Karpas-422 (cell line): ENCODE results near the gene HRH4. TPM values are rescaled to one million over a fixed set of nuclear protein-coding genes. Genes with fewer than 3 reads are reported as not detected.

Experiments
- DNase-seq: peaks from one replicate; pipeline ENCODE4 v3.0.0-alpha.2; 2015
- H2AFZ ChIP-seq: fragments of 200-600 bp; sonication (generic); 2 replicates; pipeline ENCODE4 v1.6.1; 2014; ENCODE audit warnings: antibody characterized with exemption, low read length, mixed read lengths
- H3K27ac ChIP-seq: fragments of 200-600 bp; sonication (generic); 2 replicates; pipeline ENCODE4 v1.5.1; 2014; ENCODE audit warnings: mild to moderate bottlenecking, low read length, moderate library complexity
- H3K27me3 ChIP-seq: fragments of 200-600 bp; sonication (generic); 2 replicates; pipeline ENCODE4 v1.6.1; 2014; ENCODE audit warnings: low read length, mixed read lengths
- H3K36me3 ChIP-seq: fragments of 200-600 bp; sonication (generic); 2 replicates; pipeline ENCODE4 v1.6.1; 2014; ENCODE audit warnings: low read length, mixed read lengths; ENCODE audit not compliant: insufficient read depth
- H3K4me1 ChIP-seq: fragments of 200-600 bp; sonication (generic); 2 replicates; pipeline ENCODE4 v1.6.1; 2014; ENCODE audit warnings: mild to moderate bottlenecking, low read length, mixed read lengths
- H3K4me2 ChIP-seq: fragments of 200-600 bp; sonication (generic); 2 replicates; pipeline ENCODE4 v1.6.1; 2014; ENCODE audit warnings: low read length, low read depth, mild to moderate bottlenecking; ENCODE audit not compliant: poor library complexity, severe bottlenecking
- H3K4me3 ChIP-seq: fragments of 200-600 bp; sonication (generic); 2 replicates; pipeline ENCODE4 v1.5.1; 2014; ENCODE audit warnings: mild to moderate bottlenecking, antibody characterized with exemption, low read length, mixed read lengths
- H3K79me2 ChIP-seq: fragments of 200-600 bp; sonication (generic); 2 replicates; pipeline ENCODE4 v1.6.1; 2014; ENCODE audit warnings: mild to moderate bottlenecking, low read length, mixed read lengths
- H3K9ac ChIP-seq: fragments of 200-600 bp; sonication (generic); 2 replicates; pipeline ENCODE4 v1.6.0; 2014; ENCODE audit warnings: low read length
- H3K9me2 ChIP-seq: fragments of 200-600 bp; sonication (generic), shearing (Covaris generic); replicated peaks from 2 replicates; pipeline ENCODE4 v1.6.0; 2014; ENCODE audit warnings: mild to moderate bottlenecking, low read length, moderate library complexity; ENCODE audit not compliant: insufficient read depth
- H3K9me3 ChIP-seq: fragments of 300-700, 200-600 bp; sonication (generic); 2 replicates; pipeline ENCODE4 v1.6.1; 2014; ENCODE audit warnings: low read length, mixed read lengths
- H4K20me1 ChIP-seq: fragments of 200-600 bp; sonication (generic); 2 replicates; pipeline ENCODE4 v1.6.1; 2014; ENCODE audit warnings: mild to moderate bottlenecking, antibody characterized with exemption, low read length, low read depth; ENCODE audit not compliant: insufficient read depth
- total RNA-seq: library from RNA; depleted of rRNA; stranded (reverse); fragments of >200 nt; shearing (Covaris generic); gene quantifications from 2 replicates; pipeline ENCODE4 v1.2.3, GENCODE V29; 2014; ENCODE audit warnings: low replicate concordance

Gene HRH4
- total RNA-seq, 1 experiment from 2014 or later = 0.15 TPM

DNA sequence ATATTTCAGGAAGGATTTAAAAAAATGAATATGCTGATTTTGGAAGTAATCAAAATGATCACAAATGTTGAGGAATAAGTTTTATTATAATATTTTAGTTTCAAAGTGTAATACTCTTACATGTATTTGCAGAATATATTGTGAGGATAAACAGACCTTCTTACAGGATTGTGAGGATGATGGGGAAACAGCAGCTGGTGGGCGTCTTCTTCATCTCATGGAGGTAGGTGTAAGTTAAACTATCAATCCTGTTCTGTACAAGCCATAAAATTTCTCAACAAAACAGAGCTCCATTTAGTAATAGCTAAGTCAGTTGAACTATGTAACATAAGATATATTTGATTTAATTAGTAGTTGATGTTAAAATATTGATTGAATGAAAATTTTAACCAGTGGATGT lies 12.5 kb upstream of the HRH4 start:
- Histone ChIP-seq H3K27ac (no peak overlapping the region), H3K79me2 (no peaks in the 10 kb centered on the region), H3K9me2 (no peaks in the 10 kb centered on the region), H3K9me3 (no peaks in the 10 kb centered on the region), H3K36me3 (peaks cover 54% of the 10 kb centered on the region), H3K4me2 (no peak overlapping the region), H3K9ac (no peak overlapping the region), H3K4me3 (no peak overlapping the region), H2AFZ (no peak overlapping the region), H3K4me1 (peaks cover 9% of the 10 kb centered on the region; the same call in 1 of the 2 replicates), H3K27me3 (no peaks in the 10 kb centered on the region), H4K20me1 (no peaks in the 10 kb centered on the region)
- DNase-seq = no peak

- Histone ChIP-seq H3K36me3 (no peaks in the 10 kb centered on the region), H3K9me3 (no peaks in the 10 kb centered on the region)
- no peak for DNase-seq
Measured at GRCh38 chr18:24456549-24456948, 3.9 kb upstream of the HRH4 start.

DNA sequence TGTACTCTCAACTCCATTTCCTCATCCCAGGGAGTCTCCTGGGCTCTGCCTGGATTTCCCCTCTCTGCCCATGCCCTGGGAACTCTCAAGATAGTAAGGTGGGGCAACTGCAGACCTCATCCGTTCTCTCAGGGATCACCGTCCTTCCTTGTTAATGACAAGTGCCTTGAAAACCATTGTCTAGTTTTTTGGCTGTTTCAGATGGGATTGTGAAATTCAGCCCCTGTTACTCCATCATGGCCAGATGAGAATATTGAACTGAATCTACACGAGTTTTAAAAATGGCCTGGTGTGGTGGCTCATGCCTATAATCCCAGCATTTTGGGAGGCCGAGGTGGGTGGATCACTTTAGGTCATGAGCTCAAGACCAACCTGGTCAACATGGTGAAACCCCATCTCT lies 665 bp upstream of the HRH4 start:
- no peaks in the 10 kb centered on the region for H3K4me1 ChIP-seq
- no peaks in the 10 kb centered on the region for H3K27me3 ChIP-seq
- no peak for DNase-seq
- H3K9ac ChIP-seq = no peak overlapping the region
- H3K9me2 ChIP-seq = no peaks in the 10 kb centered on the region
- no peak overlapping the region for H2AFZ ChIP-seq
- no peak overlapping the region for H3K27ac ChIP-seq
- no peak overlapping the region for H3K4me3 ChIP-seq
- no peaks in the 10 kb centered on the region for H3K36me3 ChIP-seq
- no peaks in the 10 kb centered on the region for H3K9me3 ChIP-seq
- H3K79me2 ChIP-seq = no peaks in the 10 kb centered on the region
- H4K20me1 ChIP-seq = no peaks in the 10 kb centered on the region
- no peak overlapping the region for H3K4me2 ChIP-seq

More at GRCh38 chr18:24456549-24456948, 3.9 kb upstream of the HRH4 start:
- H3K9me2 ChIP-seq = no peaks in the 10 kb centered on the region
- no peak overlapping the region for H3K27ac ChIP-seq
- no peaks in the 10 kb centered on the region for H4K20me1 ChIP-seq
- H3K4me1 ChIP-seq = no peaks in the 10 kb centered on the region
- H3K4me2 ChIP-seq = no peak overlapping the region
- no peaks in the 10 kb centered on the region for H3K27me3 ChIP-seq
- no peak overlapping the region for H3K9ac ChIP-seq
- no peaks in the 10 kb centered on the region for H3K79me2 ChIP-seq
- no peak overlapping the region for H3K4me3 ChIP-seq
- no peak overlapping the region for H2AFZ ChIP-seq

DNA sequence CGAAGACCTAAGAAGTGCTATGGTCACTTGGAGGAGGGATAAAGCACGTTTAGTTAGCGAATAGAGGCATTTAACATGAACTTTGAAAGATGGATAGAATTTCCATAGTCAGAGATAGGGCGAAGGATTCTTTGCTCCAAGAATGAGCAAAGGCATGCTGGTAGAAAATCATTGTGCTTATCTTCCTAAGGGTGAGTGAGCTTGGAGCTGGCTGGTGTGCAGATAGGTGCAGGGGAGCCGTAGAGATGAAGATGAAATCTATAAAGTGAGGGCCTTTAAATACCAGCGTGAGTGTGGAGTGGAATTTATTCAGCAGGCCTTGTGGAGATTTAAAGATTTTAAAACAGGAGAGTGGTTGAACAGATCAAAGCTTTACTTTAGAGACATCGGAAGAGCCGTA lies 1.6 kb downstream of the HRH4 start:
- Histone ChIP-seq H3K4me3 (no peak overlapping the region), H2AFZ (no peak overlapping the region), H3K9me3 (no peaks in the 10 kb centered on the region)

DNA sequence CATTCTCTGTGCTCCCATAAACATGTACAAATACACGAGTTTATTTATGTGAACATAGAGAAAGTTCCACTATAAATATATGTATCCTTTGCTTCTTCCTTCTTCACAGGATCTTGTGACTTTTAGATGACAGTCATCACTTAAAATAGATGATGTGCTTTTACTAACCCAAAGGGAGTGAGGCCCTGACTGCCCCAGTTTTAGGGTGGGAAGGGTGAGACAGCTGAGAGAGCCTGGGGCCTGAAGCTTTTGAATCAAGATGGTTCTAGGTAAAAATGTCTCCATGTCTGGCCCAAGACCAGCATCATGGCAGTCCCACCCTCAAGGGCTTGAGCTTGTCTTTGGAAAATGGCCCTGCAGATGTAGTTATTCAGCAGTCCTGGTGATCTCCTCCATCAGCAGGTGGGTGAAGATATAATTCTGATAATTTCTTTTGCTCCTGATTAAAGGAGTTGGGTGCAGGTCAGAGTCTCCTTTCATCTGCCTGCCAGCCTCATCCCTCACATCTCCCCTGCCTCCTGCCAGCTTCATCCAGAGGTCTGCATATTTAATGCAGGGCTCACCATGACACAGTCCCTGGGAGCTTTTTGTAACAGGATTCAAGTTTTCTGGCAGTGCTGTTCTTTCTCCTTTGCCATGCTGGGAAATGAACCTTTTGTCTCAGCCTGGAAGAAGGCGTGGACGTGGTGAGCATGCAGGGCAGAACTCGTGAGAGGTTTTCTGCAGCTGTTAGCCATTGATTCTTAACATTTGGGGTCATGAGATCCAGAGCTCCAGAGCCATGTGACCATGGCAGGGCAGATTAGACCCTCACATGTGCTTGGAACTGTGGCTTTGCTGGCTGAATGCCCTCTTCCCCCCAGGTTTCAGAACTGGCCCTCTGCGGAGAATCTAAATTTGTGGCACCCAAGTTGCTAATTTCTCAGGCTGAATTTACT lies 2.7 kb downstream of the HRH4 start:
- DNase-seq = no peak
- no peaks in the 10 kb centered on the region for H3K9me2 ChIP-seq
- H3K4me3 ChIP-seq = no peak overlapping the region
- no peaks in the 10 kb centered on the region for H3K36me3 ChIP-seq
- no peaks in the 10 kb centered on the region for H4K20me1 ChIP-seq
- H3K4me1 ChIP-seq = no peaks in the 10 kb centered on the region
- H3K9ac ChIP-seq = no peak overlapping the region
- no peaks in the 10 kb centered on the region for H3K9me3 ChIP-seq
- no peaks in the 10 kb centered on the region for H3K27me3 ChIP-seq
- no peak overlapping the region for H3K4me2 ChIP-seq
- H3K79me2 ChIP-seq = no peaks in the 10 kb centered on the region
- no peak overlapping the region for H2AFZ ChIP-seq
- H3K27ac ChIP-seq = no peak overlapping the region

More for the DNA sequence above, 1.6 kb downstream of the HRH4 start:
- H3K4me1 ChIP-seq = no peaks in the 10 kb centered on the region
- no peaks in the 10 kb centered on the region for H3K36me3 ChIP-seq
- H4K20me1 ChIP-seq = no peaks in the 10 kb centered on the region
- no peak overlapping the region for H3K9ac ChIP-seq
- no peaks in the 10 kb centered on the region for H3K79me2 ChIP-seq
- no peak overlapping the region for H3K4me2 ChIP-seq
- H3K9me2 ChIP-seq = no peaks in the 10 kb centered on the region
- no peaks in the 10 kb centered on the region for H3K27me3 ChIP-seq
- DNase-seq = no peak
- H3K27ac ChIP-seq = no peak overlapping the region

DNA sequence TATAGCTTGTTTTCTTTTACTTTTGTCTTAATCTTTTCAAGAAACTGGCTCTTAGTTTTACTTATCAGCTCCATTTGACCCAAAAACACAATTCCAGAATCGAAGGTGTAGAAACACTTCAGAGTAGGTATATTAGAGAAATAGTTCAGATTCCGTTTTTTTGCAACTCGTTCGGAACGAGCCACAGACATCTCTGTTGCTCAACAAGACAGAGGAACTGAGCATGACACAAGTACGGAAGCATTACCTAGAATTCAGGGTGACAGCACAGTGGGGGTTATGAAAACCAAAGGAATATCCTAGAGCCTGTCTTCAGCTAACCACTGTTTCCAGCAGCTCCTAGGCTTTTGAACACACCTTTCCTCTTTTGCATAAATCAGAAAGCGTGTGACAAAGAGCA lies 5.0 kb downstream of the HRH4 start:
- Histone ChIP-seq H3K9me2 (no peaks in the 10 kb centered on the region), H3K27ac (no peak overlapping the region), H4K20me1 (no peaks in the 10 kb centered on the region), H3K4me1 (no peaks in the 10 kb centered on the region), H3K4me3 (no peak overlapping the region), H3K79me2 (no peaks in the 10 kb centered on the region), H3K36me3 (no peaks in the 10 kb centered on the region), H3K9me3 (no peaks in the 10 kb centered on the region), H3K9ac (no peak overlapping the region), H3K4me2 (no peak overlapping the region), H2AFZ (no peak overlapping the region), H3K27me3 (no peaks in the 10 kb centered on the region)
- no peak for DNase-seq

- Histone ChIP-seq H3K36me3 (no peaks in the 10 kb centered on the region), H3K9ac (no peak overlapping the region), H3K9me2 (no peaks in the 10 kb centered on the region), H3K9me3 (no peaks in the 10 kb centered on the region), H3K4me3 (no peak overlapping the region), H3K79me2 (no peaks in the 10 kb centered on the region), H3K4me2 (no peak overlapping the region), H3K27me3 (no peaks in the 10 kb centered on the region), H3K4me1 (no peaks in the 10 kb centered on the region), H2AFZ (no peak overlapping the region), H3K27ac (no peak overlapping the region), H4K20me1 (no peaks in the 10 kb centered on the region)
- DNase-seq = no peak
Measured at GRCh38 chr18:24466771-24467170, 6.3 kb downstream of the HRH4 start.

- Histone ChIP-seq H3K36me3 (no peaks in the 10 kb centered on the region), H3K4me2 (no peak overlapping the region), H3K27me3 (no peaks in the 10 kb centered on the region), H3K27ac (no peak overlapping the region), H3K79me2 (no peaks in the 10 kb centered on the region), H2AFZ (no peak overlapping the region), H3K4me3 (no peak overlapping the region), H3K9me2 (no peaks in the 10 kb centered on the region), H3K4me1 (no peaks in the 10 kb centered on the region), H3K9ac (no peak overlapping the region), H4K20me1 (no peaks in the 10 kb centered on the region), H3K9me3 (no peaks in the 10 kb centered on the region)
- DNase-seq = no peak
Measured at GRCh38 chr18:24470022-24470618, 9.7 kb downstream of the HRH4 start.
